Stimulated activated memory B cell treated with anti-CD40 and anti-IgM and Interleukin-4, amounts not matched to agents 10 μg/mL and 1 μg/mL and 100 μg/mL, for 72 hours (primary cell): ENCODE measurements around the gene DNAJC2.

Experiments
- ATAC-seq: fragments of 150-1000 bp; cut with Tn5 transposase; 2 replicates; pipeline ENCODE4 v1.10.0; 2021
- H3K27ac Mint-ChIP-seq: one replicate; pipeline ENCODE4 v1.8.0; 2022; ENCODE audit warnings: mild to moderate bottlenecking, mixed read lengths
- H3K27me3 Mint-ChIP-seq: one replicate; pipeline ENCODE4 v1.8.0; 2022; ENCODE audit warnings: mixed read lengths
- H3K36me3 Mint-ChIP-seq: one replicate; pipeline ENCODE4 v1.8.0; 2022; ENCODE audit warnings: mixed read lengths
- H3K4me1 Mint-ChIP-seq: one replicate; pipeline ENCODE4 v1.8.0; 2022; ENCODE audit warnings: mixed read lengths
- H3K4me3 Mint-ChIP-seq: one replicate; pipeline ENCODE4 v1.8.0; 2022; ENCODE audit warnings: mild to moderate bottlenecking, moderate library complexity, mixed read lengths
- H3K9me3 Mint-ChIP-seq: one replicate; pipeline ENCODE4 v1.8.0; 2022; ENCODE audit warnings: mixed read lengths

Gene DNAJC2, protein sequence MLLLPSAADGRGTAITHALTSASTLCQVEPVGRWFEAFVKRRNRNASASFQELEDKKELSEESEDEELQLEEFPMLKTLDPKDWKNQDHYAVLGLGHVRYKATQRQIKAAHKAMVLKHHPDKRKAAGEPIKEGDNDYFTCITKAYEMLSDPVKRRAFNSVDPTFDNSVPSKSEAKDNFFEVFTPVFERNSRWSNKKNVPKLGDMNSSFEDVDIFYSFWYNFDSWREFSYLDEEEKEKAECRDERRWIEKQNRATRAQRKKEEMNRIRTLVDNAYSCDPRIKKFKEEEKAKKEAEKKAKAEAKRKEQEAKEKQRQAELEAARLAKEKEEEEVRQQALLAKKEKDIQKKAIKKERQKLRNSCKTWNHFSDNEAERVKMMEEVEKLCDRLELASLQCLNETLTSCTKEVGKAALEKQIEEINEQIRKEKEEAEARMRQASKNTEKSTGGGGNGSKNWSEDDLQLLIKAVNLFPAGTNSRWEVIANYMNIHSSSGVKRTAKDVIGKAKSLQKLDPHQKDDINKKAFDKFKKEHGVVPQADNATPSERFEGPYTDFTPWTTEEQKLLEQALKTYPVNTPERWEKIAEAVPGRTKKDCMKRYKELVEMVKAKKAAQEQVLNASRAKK

DNA sequence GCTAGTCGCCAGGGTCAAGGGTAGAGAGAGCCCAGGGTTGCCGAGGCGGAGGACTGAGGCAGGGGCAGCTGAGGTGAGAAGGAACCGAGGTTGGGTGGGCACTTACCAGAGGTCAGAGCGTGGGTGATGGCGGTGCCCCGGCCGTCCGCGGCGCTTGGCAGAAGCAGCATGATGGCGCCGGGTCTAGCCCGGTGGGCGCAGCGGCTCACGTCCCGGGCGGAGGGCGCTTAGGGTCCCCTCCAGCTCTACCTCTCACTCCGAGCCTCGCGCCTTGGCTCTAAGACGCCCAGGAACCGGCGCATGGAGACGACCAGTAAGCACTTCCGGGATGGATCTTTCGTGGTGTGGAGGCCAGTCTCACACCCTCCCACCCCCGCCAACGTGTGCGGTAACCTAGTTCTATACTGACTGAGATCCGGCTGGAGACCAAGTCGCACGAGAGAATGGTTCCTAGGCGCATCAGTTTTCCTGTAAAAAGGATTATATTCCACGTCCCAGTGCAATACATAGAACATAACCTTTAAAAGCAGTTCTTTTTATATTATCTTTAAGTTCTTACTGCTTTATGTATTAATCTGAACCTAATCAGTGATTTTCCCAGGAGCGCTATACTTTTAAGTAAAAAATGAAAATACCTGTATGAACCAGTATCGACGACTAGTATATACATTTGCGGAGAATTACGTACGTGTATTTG lies at the start of gene DNAJC2:
Gene DNAJC2 (minus strand): TSS at position 315 of the 697 bp plus-strand sequence. CDS start 145 bp downstream, at position 170.
- ATAC-seq: peak; percentile 90
- Mint-ChIP-seq H3K9me3 (no peaks in the 10 kb centered on the region), H3K4me3 (peak within 1 kb of the TSS; percentile 98), H3K27me3 (no peaks in the 10 kb centered on the region), H3K27ac (peak within 1 kb of the TSS; percentile 98), H3K36me3 (peaks cover 31% of the 10 kb centered on the region), H3K4me1 (peaks cover 31% of the 10 kb centered on the region)

DNA sequence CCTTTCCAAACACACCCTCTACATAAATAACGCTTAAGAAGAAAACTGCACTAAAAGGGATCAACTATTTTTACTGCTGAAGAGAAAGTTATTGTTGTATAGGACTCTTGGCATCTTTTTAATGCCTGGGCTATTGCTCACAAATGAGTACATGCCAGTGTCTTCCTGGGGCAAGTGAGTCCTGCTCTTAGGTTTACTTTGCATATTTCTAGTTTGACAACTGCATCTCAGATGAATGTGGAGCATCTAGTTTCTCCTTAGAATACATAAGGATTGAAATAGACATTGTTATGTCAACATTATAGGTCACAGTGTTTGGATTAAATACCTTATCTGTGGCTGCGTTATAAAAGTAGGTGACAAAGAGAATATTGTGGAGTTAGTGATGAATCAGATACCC lies 47.4 kb upstream of the DNAJC2 start:
- Mint-ChIP-seq H3K4me1 (no peaks in the 10 kb centered on the region), H3K9me3 (no peaks in the 10 kb centered on the region)

GRCh38 chr7:103391150-103391549 lies 46.6 kb upstream of the DNAJC2 start:
- Mint-ChIP-seq H3K4me1 (no peaks in the 10 kb centered on the region), H3K27me3 (peaks cover 15% of the 10 kb centered on the region), H3K4me3 (no peak overlapping the region), H3K27ac (no peak overlapping the region), H3K9me3 (no peaks in the 10 kb centered on the region), H3K36me3 (no peaks in the 10 kb centered on the region)
- ATAC-seq: no peak

More for the DNA sequence above, 47.4 kb upstream of the DNAJC2 start:
- Mint-ChIP-seq H3K27me3 (peaks cover 15% of the 10 kb centered on the region), H3K36me3 (no peaks in the 10 kb centered on the region), H3K4me3 (no peak overlapping the region), H3K27ac (no peak overlapping the region)
- ATAC-seq: no peak

DNA sequence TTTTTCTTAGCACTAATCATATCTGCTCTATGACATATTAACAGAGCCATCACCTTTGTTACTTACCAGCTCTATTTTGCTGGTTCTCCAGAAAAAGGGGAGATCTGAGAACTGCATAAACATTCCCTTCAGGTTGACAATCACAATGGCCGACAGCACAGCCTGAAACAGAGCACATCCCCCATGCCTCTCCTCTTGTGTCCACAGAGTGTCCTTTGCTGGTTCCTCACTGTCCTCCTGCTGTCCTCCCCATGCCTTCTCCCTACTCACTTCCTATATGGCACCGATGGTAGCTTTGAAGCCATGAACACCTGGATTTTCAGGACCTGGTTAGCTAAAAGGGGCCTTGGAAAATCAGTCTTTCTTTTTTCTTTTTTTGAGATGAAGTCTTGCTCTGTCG lies 44.7 kb upstream of the DNAJC2 start:
- H3K27me3 Mint-ChIP-seq: peaks cover 15% of the 10 kb centered on the region
- H3K4me1 Mint-ChIP-seq: no peaks in the 10 kb centered on the region
- H3K9me3 Mint-ChIP-seq: no peaks in the 10 kb centered on the region
- H3K4me3 Mint-ChIP-seq: no peak overlapping the region
- ATAC-seq: no peak
- H3K27ac Mint-ChIP-seq: no peak overlapping the region
- no peaks in the 10 kb centered on the region for H3K36me3 Mint-ChIP-seq

DNA sequence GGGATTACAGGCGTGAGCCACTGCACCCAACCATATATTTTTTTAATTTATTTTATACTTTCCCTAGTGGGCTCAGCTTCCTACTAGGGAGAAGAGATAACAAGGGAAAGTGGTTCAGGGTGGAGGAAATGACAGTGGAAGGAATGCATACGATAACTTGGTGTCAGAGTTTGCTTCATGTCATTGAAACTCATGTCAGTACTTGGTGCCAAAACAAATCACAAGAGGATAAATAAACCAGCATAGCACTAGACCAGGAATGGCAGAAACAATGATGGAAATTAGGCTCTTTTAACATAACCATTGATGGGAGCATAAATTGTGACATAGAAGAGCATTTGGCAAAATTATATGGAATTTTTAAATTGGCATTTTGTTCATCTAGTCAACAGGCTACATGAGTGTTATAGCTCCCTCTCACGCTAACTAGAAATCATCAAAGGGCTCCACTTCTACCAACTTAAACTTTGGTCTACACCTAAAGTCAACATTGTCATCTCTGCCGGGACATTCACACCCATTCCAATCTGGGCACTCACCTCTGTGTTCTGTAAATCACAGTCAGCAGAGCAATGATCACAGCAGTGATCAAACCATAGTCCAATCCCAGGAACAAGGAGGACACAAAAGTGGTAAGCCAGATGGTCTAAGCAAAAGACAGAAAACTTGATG lies 44.0 kb upstream of the DNAJC2 start:
- Mint-ChIP-seq H3K27ac (no peak overlapping the region), H3K4me1 (no peaks in the 10 kb centered on the region), H3K9me3 (no peaks in the 10 kb centered on the region), H3K36me3 (no peaks in the 10 kb centered on the region), H3K4me3 (no peak overlapping the region), H3K27me3 (peaks cover 15% of the 10 kb centered on the region)
- ATAC-seq: no peak

GRCh38 chr7:103387242-103387641 lies 42.7 kb upstream of the DNAJC2 start:
- H3K4me3 Mint-ChIP-seq: no peak overlapping the region
- no peaks in the 10 kb centered on the region for H3K9me3 Mint-ChIP-seq
- no peaks in the 10 kb centered on the region for H3K4me1 Mint-ChIP-seq
- peaks cover 15% of the 10 kb centered on the region for H3K27me3 Mint-ChIP-seq
- ATAC-seq: no peak
- H3K36me3 Mint-ChIP-seq: no peaks in the 10 kb centered on the region
- no peak overlapping the region for H3K27ac Mint-ChIP-seq

GRCh38 chr7:103382032-103382402 lies 37.5 kb upstream of the DNAJC2 start:
- ATAC-seq: no peak

GRCh38 chr7:103381280-103382031 lies 36.9 kb upstream of the DNAJC2 start:
- H3K27ac Mint-ChIP-seq: no peak overlapping the region
- no peaks in the 10 kb centered on the region for H3K36me3 Mint-ChIP-seq
- no peak for ATAC-seq
- H3K9me3 Mint-ChIP-seq: no peaks in the 10 kb centered on the region
- no peak overlapping the region for H3K4me3 Mint-ChIP-seq
- H3K27me3 Mint-ChIP-seq: peaks cover 8% of the 10 kb centered on the region
- no peaks in the 10 kb centered on the region for H3K4me1 Mint-ChIP-seq

More at GRCh38 chr7:103382032-103382402, 37.5 kb upstream of the DNAJC2 start:
- Mint-ChIP-seq H3K27me3 (peaks cover 8% of the 10 kb centered on the region), H3K9me3 (no peaks in the 10 kb centered on the region), H3K4me3 (no peak overlapping the region), H3K27ac (no peak overlapping the region), H3K36me3 (no peaks in the 10 kb centered on the region), H3K4me1 (no peaks in the 10 kb centered on the region)

DNA sequence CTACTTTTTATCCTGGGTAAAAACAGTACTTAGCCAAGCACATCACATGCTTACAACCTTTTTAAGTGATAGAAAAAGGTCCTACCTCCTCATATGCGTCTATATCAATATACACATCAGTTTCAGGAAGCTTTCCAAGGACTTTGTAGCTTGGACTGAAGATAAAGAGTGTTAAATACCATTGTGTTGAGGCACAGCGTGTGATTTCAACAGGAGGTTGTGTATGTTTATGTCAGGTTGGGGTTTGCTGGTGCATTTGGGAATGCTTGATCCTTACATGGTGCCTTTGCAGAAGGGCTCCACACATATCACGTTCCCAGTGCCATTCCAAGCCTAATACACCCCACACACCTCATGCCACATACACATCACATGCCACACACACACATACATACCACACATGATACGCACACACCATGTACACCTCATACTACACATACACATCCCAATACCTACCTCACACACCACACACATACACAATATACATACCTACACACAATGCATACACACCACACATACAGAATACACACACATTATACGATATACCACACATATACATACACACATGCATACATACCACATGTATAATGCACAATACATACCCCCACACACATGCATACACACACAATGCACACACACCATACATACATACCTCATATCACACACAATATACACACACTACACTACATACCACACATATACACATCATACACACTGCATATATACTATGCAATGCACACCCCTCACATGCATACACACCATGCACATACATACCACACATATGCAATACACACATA lies 36.0 kb upstream of the DNAJC2 start:
- Mint-ChIP-seq H3K4me1 (no peaks in the 10 kb centered on the region), H3K27me3 (peaks cover 8% of the 10 kb centered on the region), H3K36me3 (no peaks in the 10 kb centered on the region), H3K27ac (no peak overlapping the region), H3K4me3 (no peak overlapping the region), H3K9me3 (no peaks in the 10 kb centered on the region)
- no peak for ATAC-seq

DNA sequence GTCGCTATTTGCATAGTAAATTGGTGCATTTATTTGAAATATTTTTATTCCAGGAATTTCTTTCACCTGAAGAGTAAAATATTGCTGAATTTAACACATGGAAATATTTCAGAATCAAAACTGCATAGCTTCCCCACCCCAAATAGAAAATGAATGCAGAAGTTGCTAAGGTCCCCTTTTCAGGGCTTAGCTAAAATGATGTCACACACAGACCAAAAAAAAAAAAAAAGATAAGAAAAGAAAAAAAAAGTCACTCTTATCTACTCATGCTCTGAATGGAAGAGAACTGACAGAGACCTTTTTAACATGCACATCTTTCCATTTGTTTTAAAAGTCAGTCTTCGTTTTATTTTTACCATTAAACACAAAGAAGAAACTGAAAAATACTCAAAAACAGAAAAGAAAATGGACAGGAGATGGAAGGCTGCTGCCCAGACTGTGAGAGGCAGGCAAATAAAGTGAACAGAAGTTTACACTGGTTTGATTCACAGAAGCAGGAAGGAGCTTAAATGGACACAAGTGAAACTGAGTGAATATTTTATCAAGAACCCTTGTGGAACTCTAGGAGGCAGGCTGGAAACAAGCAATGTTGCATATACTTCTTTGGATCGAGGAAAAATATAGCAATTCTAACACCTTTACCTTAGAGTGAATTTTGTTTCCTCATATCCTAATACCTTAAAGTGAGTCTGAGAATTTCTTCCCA lies 34.9 kb upstream of the DNAJC2 start:
- Mint-ChIP-seq H3K36me3 (no peaks in the 10 kb centered on the region), H3K9me3 (no peaks in the 10 kb centered on the region), H3K4me3 (no peak overlapping the region), H3K27me3 (peaks cover 8% of the 10 kb centered on the region), H3K4me1 (no peaks in the 10 kb centered on the region), H3K27ac (no peak overlapping the region)
- no peak for ATAC-seq

- H3K4me3 Mint-ChIP-seq: no peak overlapping the region
These were observed 29.5 kb upstream of the DNAJC2 start for GRCh38 chr7:103373866-103374643.

DNA sequence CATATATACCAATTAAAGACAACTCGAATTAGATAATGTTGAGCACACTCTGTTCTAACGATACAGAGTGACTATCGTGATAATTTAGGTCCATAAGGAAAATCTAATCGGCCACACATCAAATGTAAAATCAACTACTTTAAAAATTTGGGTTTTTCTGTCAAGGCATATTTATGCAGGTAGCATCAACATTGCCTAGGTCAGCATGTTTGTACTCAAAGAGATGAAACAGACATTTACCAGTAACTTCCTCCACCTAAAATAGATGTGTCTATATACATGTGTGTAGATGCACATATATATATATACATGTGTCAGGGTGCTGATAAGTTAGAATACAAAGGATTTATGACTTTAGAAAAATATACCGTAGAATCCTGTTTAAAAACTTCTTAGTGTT lies 24.9 kb upstream of the DNAJC2 start:
- H3K4me1 Mint-ChIP-seq: no peaks in the 10 kb centered on the region
- H3K9me3 Mint-ChIP-seq: no peaks in the 10 kb centered on the region
- H3K27ac Mint-ChIP-seq: no peak overlapping the region
- peaks cover 38% of the 10 kb centered on the region for H3K36me3 Mint-ChIP-seq
- H3K4me3 Mint-ChIP-seq: no peak overlapping the region
- no peaks in the 10 kb centered on the region for H3K27me3 Mint-ChIP-seq
- ATAC-seq: no peak

More at GRCh38 chr7:103373866-103374643, 29.5 kb upstream of the DNAJC2 start:
- Mint-ChIP-seq H3K27me3 (peaks cover 8% of the 10 kb centered on the region), H3K36me3 (peaks cover 8% of the 10 kb centered on the region), H3K4me1 (no peaks in the 10 kb centered on the region), H3K27ac (no peak overlapping the region), H3K9me3 (no peaks in the 10 kb centered on the region)
- ATAC-seq: no peak

DNA sequence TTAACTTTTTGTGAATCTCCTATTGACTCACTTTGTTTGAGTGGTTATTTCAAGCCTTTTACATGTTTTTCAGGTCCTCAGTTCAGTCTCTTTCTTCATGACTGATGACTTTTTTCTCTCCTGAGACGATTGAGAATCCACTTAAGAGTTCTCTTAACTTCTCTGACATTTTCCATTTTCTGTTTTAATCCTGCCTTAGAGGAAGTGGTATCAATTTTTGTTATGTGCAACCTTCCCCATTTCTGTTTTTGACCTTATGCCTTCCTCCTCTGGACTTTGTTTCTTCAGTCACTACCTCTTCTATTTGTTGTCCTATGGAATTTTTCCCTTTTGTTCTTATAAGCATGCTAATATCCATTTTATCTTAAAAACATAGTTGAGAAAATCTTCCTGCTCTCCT lies 5.2 kb upstream of the DNAJC2 start:
- Mint-ChIP-seq H3K4me1 (peaks cover 46% of the 10 kb centered on the region), H3K9me3 (no peaks in the 10 kb centered on the region), H3K4me3 (peak overlapping the region; percentile 79), H3K36me3 (peaks cover 33% of the 10 kb centered on the region), H3K27ac (peak overlapping the region; percentile 93), H3K27me3 (no peaks in the 10 kb centered on the region)
- peak; percentile 56 for ATAC-seq
